ENCODE results near the gene MYO9B. TPM values are rescaled to one million over a fixed set of nuclear protein-coding genes. Genes with fewer than 3 reads are reported as not detected.

The MYO9B gene
- total RNA-seq, 1 donor from 2014 or later: 83.8 TPM

DNA sequence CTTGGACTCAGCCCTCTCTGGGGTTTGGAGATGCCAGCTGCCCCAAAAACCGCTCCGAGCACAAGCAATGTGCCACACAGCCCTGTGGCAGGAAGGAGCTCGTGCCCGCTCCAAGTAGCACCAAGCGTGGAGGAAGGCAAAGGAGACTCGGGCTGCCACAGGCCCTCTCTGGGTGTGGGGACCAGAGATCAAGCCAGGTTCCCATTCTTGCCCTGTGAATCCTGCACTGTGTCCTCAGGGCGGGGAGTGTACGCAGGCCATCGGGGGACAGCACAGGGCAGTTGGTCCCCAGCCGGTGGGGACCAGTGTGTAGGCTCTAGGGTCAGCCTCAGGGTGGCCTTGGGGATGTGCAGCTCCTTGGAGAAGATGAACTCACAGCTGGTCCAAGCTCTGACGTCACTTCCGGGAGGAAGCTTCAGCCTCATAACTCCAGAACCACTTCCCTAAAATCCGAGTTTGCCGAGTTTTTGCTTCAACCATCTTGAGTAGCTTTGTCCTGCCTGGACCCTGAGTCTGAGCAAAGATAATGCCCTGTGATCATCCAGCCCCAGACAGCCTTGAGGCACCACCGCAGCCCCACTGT lies 39.6 kb upstream of the MYO9B start:
- TF ChIP-seq, protein P1, sequence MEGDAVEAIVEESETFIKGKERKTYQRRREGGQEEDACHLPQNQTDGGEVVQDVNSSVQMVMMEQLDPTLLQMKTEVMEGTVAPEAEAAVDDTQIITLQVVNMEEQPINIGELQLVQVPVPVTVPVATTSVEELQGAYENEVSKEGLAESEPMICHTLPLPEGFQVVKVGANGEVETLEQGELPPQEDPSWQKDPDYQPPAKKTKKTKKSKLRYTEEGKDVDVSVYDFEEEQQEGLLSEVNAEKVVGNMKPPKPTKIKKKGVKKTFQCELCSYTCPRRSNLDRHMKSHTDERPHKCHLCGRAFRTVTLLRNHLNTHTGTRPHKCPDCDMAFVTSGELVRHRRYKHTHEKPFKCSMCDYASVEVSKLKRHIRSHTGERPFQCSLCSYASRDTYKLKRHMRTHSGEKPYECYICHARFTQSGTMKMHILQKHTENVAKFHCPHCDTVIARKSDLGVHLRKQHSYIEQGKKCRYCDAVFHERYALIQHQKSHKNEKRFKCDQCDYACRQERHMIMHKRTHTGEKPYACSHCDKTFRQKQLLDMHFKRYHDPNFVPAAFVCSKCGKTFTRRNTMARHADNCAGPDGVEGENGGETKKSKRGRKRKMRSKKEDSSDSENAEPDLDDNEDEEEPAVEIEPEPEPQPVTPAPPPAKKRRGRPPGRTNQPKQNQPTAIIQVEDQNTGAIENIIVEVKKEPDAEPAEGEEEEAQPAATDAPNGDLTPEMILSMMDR (conservative IDR thresholded peaks at IDR 0.05): no peak
- H3K4me1 Mint-ChIP-seq (ENCODE audit: unreplicated experiment): no peaks in the 10 kb centered on the region
- peaks cover 3% of the 10 kb centered on the region for H3K27me3 Mint-ChIP-seq
- no peak overlapping the region for H3K27ac Mint-ChIP-seq
- no peaks in the 10 kb centered on the region for H3K36me3 Mint-ChIP-seq
- no peak overlapping the region for H3K4me3 Mint-ChIP-seq
- no peaks in the 10 kb centered on the region for H3K9me3 Mint-ChIP-seq
- DNase-seq (ENCODE audit: extremely low spot score, unreplicated experiment): no peak

DNA sequence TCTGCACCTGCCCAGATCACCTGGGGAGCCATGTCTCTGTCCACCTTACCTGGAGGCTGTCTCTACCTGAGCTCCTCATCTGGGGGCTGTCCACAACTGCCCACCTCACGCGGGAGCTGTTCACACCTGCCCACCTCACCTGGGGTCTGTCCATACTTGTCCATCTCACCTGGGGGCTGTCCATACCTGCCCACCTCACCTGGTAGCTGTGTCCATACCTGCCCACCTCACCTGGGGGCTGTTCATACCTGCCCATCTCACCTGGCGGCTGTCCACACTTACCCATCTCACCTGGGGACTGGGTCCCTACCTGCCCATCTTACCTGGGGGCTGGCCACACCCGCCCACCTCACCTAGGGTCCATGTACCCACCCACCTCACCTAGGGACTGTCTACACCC lies 38.9 kb upstream of the MYO9B start:
- Mint-ChIP-seq H3K9me3 (no peaks in the 10 kb centered on the region), H3K4me1 (ENCODE audit: unreplicated experiment) (peaks cover 1% of the 10 kb centered on the region), H3K36me3 (no peaks in the 10 kb centered on the region), H3K27me3 (peaks cover 3% of the 10 kb centered on the region), H3K4me3 (no peak overlapping the region), H3K27ac (no peak overlapping the region)
- TF ChIP-seq, protein P1 (conservative IDR thresholded peaks at IDR 0.05): no peak
- no peak for DNase-seq (ENCODE audit: extremely low spot score, unreplicated experiment)

DNA sequence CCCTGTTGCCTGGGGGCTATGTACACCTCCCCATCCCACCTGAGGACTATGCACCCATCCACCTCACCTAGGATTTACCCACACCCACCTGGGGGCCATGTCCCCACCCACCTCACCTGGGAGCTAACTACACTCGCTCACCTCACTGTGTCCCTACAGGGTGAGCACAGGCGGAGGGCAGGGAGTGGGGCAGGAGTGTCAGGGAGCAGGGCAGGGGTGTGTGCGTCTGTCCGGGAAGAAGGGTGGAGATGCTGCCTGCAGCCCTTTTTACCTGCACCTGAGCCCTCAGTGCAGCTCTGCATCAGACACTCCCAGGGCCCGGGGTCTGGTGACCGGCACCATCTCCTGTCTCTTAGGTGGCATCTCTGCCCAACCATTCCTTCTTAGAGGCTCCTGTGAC lies 38.4 kb upstream of the MYO9B start:
- TF ChIP-seq, protein P1 (conservative IDR thresholded peaks at IDR 0.05): no peak
- Mint-ChIP-seq H3K4me1 (ENCODE audit: unreplicated experiment) (peaks cover 7% of the 10 kb centered on the region), H3K9me3 (no peaks in the 10 kb centered on the region), H3K27me3 (peaks cover 3% of the 10 kb centered on the region), H3K27ac (no peak overlapping the region), H3K4me3 (no peak overlapping the region), H3K36me3 (no peaks in the 10 kb centered on the region)
- DNase-seq (ENCODE audit: extremely low spot score, unreplicated experiment): no peak

GRCh38 chr19:17037966-17038500 lies 37.5 kb upstream of the MYO9B start:
- H3K36me3 Mint-ChIP-seq: no peaks in the 10 kb centered on the region
- no peaks in the 10 kb centered on the region for H3K9me3 Mint-ChIP-seq
- H3K4me1 Mint-ChIP-seq (ENCODE audit: unreplicated experiment): peaks cover 11% of the 10 kb centered on the region
- H3K4me3 Mint-ChIP-seq: no peak overlapping the region
- no peak overlapping the region for H3K27ac Mint-ChIP-seq
- TF ChIP-seq, protein P1 (conservative IDR thresholded peaks at IDR 0.05): no peak
- DNase-seq (ENCODE audit: extremely low spot score, unreplicated experiment): no peak
- no peaks in the 10 kb centered on the region for H3K27me3 Mint-ChIP-seq

DNA sequence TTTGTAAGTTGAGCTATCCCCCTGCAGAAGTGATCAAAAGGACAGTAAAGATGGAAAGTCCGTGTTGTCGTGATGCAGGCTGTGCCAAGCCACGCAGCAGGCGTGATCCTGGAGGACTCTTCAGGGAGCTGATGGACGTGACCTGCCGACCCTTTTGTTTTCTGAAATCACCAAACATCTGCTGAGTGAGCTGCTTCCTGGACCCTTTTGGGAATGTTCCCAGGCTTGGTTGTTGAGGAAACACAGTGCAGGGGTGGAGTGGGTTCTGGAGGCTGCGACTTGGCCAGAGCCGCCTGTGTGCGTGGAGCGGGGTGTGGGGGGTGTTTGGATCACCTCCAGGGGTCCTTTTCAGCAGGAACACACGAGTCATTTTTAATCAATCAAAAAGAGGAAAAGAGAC lies 33.6 kb upstream of the MYO9B start:
- TF ChIP-seq, protein P1 (conservative IDR thresholded peaks at IDR 0.05): no peak
- Mint-ChIP-seq H3K9me3 (no peaks in the 10 kb centered on the region), H3K4me1 (ENCODE audit: unreplicated experiment) (peaks cover 15% of the 10 kb centered on the region)

More for the DNA sequence above, 33.6 kb upstream of the MYO9B start:
- Mint-ChIP-seq H3K27ac (peak overlapping the region; percentile 18), H3K4me3 (no peak overlapping the region), H3K27me3 (no peaks in the 10 kb centered on the region), H3K36me3 (no peaks in the 10 kb centered on the region)
- DNase-seq (ENCODE audit: extremely low spot score, unreplicated experiment): no peak

Measured in type B pancreatic cell (in vitro differentiated cells).